DOHH2 (cell line): ENCODE results near the gene KRTAP4-16.

ENCODE experiments used
- CTCF ChIP-seq: fragments of 200-600 bp; sonication (generic); IDR thresholded peaks from one replicate; pipeline ENCODE4 v1.5.1; 2014; ENCODE audit warnings: antibody characterized with exemption, mild to moderate bottlenecking, low read depth, low read length; ENCODE audit not compliant: poor library complexity, severe bottlenecking
- EZH2phosphoT487 ChIP-seq: fragments of 200-600 bp; sonication (generic); IDR thresholded peaks from 2 replicates; pipeline ENCODE4 v1.6.1; 2017; ENCODE audit warnings: borderline replicate concordance, mild to moderate bottlenecking, antibody characterized with exemption, low read length, moderate library complexity, mixed read lengths

GRCh38 chr17:41103896-41104295 is 1.9 kb upstream of the KRTAP4-16 start:
- TF ChIP-seq CTCF = no peak
- TF ChIP-seq EZH2phosphoT487 = no peak
